ENCODE data around the gene ATP6V0C. TPM values are rescaled to one million over a fixed set of nuclear protein-coding genes. Genes with fewer than 3 reads are reported as not detected.
A peak's percentile ranks its signal among the peaks of the same experiment; 100 is the strongest.

Gene ATP6V0C
- total RNA-seq, 1 donor from 2014 or later = 13.2 TPM

GRCh38 chr16:2508722-2509400, 4.9 kb upstream of the ATP6V0C start:
- DNase-seq (ENCODE audit: low spot score) = no peak

- DNase-seq (ENCODE audit: low spot score) = no peak
Measured at GRCh38 chr16:2511128-2511800, 2.5 kb upstream of the ATP6V0C start.

GRCh38 chr16:2511996-2512734, 1.6 kb upstream of the ATP6V0C start:
- DNase-seq (ENCODE audit: low spot score) = no peak

- no peak for DNase-seq (ENCODE audit: low spot score)
Measured at GRCh38 chr16:2512735-2513404, 882 bp upstream of the ATP6V0C start.

- no peak for DNase-seq (ENCODE audit: low spot score)
Measured at GRCh38 chr16:2514333-2515179, 804 bp downstream of the ATP6V0C start.

- DNase-seq (ENCODE audit: low spot score) = no peak
Measured at GRCh38 chr16:2515180-2515851, 1.6 kb downstream of the ATP6V0C start.

GRCh38 chr16:2516391-2517240, 2.9 kb downstream of the ATP6V0C start:
- no peak for DNase-seq (ENCODE audit: low spot score)

- no peak for DNase-seq (ENCODE audit: low spot score)
Measured at GRCh38 chr16:2517954-2518605, 4.3 kb downstream of the ATP6V0C start.

- DNase-seq (ENCODE audit: low spot score) = no peak
Measured at GRCh38 chr16:2518823-2519710, 5.3 kb downstream of the ATP6V0C start.

GRCh38 chr16:2519711-2520080, 5.9 kb downstream of the ATP6V0C start:
- DNase-seq (ENCODE audit: low spot score) = no peak

GRCh38 chr16:2520097-2520783, 6.5 kb downstream of the ATP6V0C start, which contains the start of gene AMDHD2:
Gene AMDHD2, plus strand, starts transcription at chr16:2520371. Its CDS starts 88 bp downstream, at chr16:2520459.
- peak; percentile 90 for DNase-seq (ENCODE audit: low spot score)

- no peak for DNase-seq (ENCODE audit: low spot score)
Measured at GRCh38 chr16:2520784-2521531, 7.2 kb downstream of the ATP6V0C start.

- DNase-seq (ENCODE audit: low spot score) = no peak
Measured at GRCh38 chr16:2523801-2524231, 10.1 kb downstream of the ATP6V0C start.

- no peak for DNase-seq (ENCODE audit: low spot score)
Measured at GRCh38 chr16:2524339-2524938, 10.7 kb downstream of the ATP6V0C start.

- no peak for DNase-seq (ENCODE audit: low spot score)
Measured at GRCh38 chr16:2526135-2526534, 12.4 kb downstream of the ATP6V0C start.

All from umbilical cord (tissue), 2 donors.